HepG2 (cell line): ENCODE results near the gene STK32C. TPM values are rescaled to one million over a fixed set of nuclear protein-coding genes. Genes with fewer than 3 reads are reported as not detected.

Source experiments
- AGO2 ChIP-seq: fragments of 200-400 bp; formaldehyde crosslinking; optimal IDR thresholded peaks from 2 replicates; pipeline ENCODE3; 2017; ENCODE audit warnings: mild to moderate bottlenecking, low read depth, low read length, moderate library complexity
- ATF7 ChIP-seq, 2 experiments: fragments of 450-650 bp in 1 of 2; sonication (generic) in 1 of 2; formaldehyde crosslinking in 1 of 2; IDR thresholded peaks; 2 replicates each; pipeline versions ENCODE4 v1.4.0 to v1.6.1; 2016 to 2020; ENCODE audit warnings: antibody characterized with exemption in 1 of 2, mild to moderate bottlenecking in 1 of 2, missing genetic modification reagents in 1 of 2
- EHMT2 ChIP-seq: fragments of 200-600 bp; sonication (generic); IDR thresholded peaks from 2 replicates; pipeline ENCODE4 v1.7.0; 2017; ENCODE audit warnings: antibody characterized with exemption, low read depth, low read length, borderline replicate concordance
- KLF9 ChIP-seq: IDR thresholded peaks from 2 replicates; pipeline ENCODE4 v1.6.1; 2016; ENCODE audit warnings: low read depth
- MAF1 ChIP-seq: sonication (generic); formaldehyde crosslinking; IDR thresholded peaks from 2 replicates; pipeline ENCODE4 v1.5.0; 2020; ENCODE audit warnings: missing genetic modification reagents, borderline replicate concordance
- PREB ChIP-seq: sonication (generic); formaldehyde crosslinking; IDR thresholded peaks from 2 replicates; pipeline ENCODE4 v1.4.0; 2020; ENCODE audit warnings: missing genetic modification reagents
- ZNF282 ChIP-seq: fragments of 450-650 bp; IDR thresholded peaks from 2 replicates; pipeline ENCODE4 v1.6.1; 2018; ENCODE audit not compliant: partially characterized antibody
- polyA plus RNA-seq, 8 experiments: library from polyadenylated mRNA; depleted of rRNA in 3 of 8; stranded (reverse) in 7 of 8; unstranded in 1 of 8; fragments of >200 nt; fragmentation: Illumina TruSeq in 4 of 8; extraction: Trizol in 4 of 8; gene quantifications; 2 replicates each; pipeline versions ENCODE4 v1.2.1 to v1.2.3, GENCODE V29; 2011 to 2016; ENCODE audit warnings: low read depth in 4 of 8, missing spikeins in 1 of 8, mixed read lengths in 1 of 8; ENCODE audit not compliant: insufficient read depth in 1 of 8
- total RNA-seq, 5 experiments: library from RNA; depleted of rRNA; stranded (reverse); fragments of >200 nt; fragmentation: Illumina TruSeq; extraction: Trizol; gene quantifications; 2 replicates each; pipeline ENCODE4 v1.2.3, GENCODE V29; 2016; ENCODE audit warnings: low read depth in 1 of 5
- TF ChIP-seq, protein P1 (sequence below): sonication (generic); formaldehyde crosslinking; IDR thresholded peaks from 2 replicates; pipeline ENCODE4 v1.8.1; 2023; ENCODE audit warnings: missing genetic modification reagents, inconsistent platforms, borderline replicate concordance
- TF ChIP-seq, protein P2 (sequence below): sonication (generic); formaldehyde crosslinking; IDR thresholded peaks from 2 replicates; pipeline ENCODE4 v1.4.0; 2020; ENCODE audit warnings: mild to moderate bottlenecking, missing genetic modification reagents, borderline replicate concordance

The STK32C gene
- total and polyA plus RNA-seq, 2 of the 13 experiments (the other 11 are each of a cell fraction or from before 2014, with no cell fraction given), result 10.9 to 19.4 TPM

DNA sequence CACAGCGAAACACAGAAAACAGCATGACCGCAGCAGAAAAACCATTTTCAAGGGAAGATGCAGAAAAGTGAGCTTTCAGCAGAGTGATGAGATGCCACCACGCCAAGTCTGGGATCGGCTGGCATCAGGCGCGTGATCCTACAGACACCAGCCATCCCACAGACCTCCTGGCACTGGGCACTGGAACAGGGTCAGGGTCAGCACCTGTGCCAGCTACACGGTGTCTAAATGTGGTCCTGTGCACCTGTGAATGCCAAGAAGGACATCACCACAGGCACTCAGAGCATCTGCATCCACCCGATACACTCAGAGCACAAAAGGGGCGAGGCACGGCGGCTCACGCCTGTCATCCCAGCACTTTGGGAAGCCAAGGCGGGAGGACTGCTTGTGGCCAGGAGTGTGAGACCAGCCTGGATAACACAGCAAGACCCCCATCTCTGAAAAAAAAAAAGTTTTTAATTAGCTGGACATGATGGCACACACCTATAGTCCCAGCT lies 31.5 kb downstream of the STK32C start (continued):
- TF ChIP-seq, protein P1, sequence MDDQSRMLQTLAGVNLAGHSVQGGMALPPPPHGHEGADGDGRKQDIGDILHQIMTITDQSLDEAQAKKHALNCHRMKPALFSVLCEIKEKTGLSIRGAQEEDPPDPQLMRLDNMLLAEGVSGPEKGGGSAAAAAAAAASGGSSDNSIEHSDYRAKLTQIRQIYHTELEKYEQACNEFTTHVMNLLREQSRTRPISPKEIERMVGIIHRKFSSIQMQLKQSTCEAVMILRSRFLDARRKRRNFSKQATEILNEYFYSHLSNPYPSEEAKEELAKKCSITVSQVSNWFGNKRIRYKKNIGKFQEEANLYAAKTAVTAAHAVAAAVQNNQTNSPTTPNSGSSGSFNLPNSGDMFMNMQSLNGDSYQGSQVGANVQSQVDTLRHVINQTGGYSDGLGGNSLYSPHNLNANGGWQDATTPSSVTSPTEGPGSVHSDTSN (CRISPR knock-in tag), result no peak
- TF ChIP-seq KLF9, result no peak
- TF ChIP-seq AGO2, result no peak
- TF ChIP-seq ATF7 (IDR thresholded peaks at IDR 0.05), result no peak
- no peak for TF ChIP-seq ATF7 (CRISPR knock-in tag; IDR thresholded peaks at IDR 0.05)
- no peak for TF ChIP-seq ZNF282
- no peak for TF ChIP-seq MAF1 (CRISPR knock-in tag)
- TF ChIP-seq EHMT2, result no peak
- TF ChIP-seq, protein P2, sequence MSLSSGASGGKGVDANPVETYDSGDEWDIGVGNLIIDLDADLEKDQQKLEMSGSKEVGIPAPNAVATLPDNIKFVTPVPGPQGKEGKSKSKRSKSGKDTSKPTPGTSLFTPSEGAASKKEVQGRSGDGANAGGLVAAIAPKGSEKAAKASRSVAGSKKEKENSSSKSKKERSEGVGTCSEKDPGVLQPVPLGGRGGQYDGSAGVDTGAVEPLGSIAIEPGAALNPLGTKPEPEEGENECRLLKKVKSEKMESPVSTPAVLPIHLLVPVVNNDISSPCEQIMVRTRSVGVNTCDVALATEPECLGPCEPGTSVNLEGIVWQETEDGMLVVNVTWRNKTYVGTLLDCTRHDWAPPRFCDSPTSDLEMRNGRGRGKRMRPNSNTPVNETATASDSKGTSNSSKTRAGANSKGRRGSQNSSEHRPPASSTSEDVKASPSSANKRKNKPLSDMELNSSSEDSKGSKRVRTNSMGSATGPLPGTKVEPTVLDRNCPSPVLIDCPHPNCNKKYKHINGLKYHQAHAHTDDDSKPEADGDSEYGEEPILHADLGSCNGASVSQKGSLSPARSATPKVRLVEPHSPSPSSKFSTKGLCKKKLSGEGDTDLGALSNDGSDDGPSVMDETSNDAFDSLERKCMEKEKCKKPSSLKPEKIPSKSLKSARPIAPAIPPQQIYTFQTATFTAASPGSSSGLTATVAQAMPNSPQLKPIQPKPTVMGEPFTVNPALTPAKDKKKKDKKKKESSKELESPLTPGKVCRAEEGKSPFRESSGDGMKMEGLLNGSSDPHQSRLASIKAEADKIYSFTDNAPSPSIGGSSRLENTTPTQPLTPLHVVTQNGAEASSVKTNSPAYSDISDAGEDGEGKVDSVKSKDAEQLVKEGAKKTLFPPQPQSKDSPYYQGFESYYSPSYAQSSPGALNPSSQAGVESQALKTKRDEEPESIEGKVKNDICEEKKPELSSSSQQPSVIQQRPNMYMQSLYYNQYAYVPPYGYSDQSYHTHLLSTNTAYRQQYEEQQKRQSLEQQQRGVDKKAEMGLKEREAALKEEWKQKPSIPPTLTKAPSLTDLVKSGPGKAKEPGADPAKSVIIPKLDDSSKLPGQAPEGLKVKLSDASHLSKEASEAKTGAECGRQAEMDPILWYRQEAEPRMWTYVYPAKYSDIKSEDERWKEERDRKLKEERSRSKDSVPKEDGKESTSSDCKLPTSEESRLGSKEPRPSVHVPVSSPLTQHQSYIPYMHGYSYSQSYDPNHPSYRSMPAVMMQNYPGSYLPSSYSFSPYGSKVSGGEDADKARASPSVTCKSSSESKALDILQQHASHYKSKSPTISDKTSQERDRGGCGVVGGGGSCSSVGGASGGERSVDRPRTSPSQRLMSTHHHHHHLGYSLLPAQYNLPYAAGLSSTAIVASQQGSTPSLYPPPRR, result no peak
- TF ChIP-seq PREB (CRISPR knock-in tag), result no peak
